Activated CD8-positive, alpha-beta memory T cell treated with anti-CD3 and anti-CD28 coated beads, Interleukin-2, amount 50 U/mL, for 1 hour (primary cell): ENCODE data around the gene SEPTIN12.

ENCODE experiments used
- DNase-seq: peaks from one replicate; pipeline ENCODE4 v3.0.0-alpha.2; 2020; ENCODE audit errors: extremely low read depth

SEPTIN12 gene, protein sequence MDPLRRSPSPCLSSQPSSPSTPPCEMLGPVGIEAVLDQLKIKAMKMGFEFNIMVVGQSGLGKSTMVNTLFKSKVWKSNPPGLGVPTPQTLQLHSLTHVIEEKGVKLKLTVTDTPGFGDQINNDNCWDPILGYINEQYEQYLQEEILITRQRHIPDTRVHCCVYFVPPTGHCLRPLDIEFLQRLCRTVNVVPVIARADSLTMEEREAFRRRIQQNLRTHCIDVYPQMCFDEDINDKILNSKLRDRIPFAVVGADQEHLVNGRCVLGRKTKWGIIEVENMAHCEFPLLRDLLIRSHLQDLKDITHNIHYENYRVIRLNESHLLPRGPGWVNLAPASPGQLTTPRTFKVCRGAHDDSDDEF

GRCh38 chr16:4787627-4788482 lies at the start of gene SEPTIN12:
SEPTIN12 (minus strand) TSS chr16:4788345; CDS start chr16:4787645, 700 bp downstream.
- DNase-seq, result no peak

DNA sequence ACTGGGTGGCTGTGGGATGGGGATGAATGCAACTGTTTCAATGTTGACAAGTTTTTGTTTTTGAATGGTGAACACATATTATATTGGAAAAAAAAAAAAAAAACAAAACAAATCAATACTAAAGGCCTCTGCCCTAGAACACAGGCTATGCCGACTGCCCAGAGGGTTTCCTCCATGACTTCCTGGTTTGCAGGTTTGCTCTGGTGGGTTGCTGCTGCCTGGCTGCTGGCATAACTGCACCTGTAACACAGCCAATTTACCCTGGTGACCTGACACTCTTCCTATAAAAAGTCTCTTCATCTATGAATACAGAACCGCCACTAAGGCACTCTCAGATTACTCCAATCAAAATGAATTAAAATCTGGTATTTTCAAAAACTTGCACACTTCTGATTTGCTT lies 48.6 kb upstream of the SEPTIN12 start:
- no peak for DNase-seq

GRCh38 chr16:4833584-4833983 lies 45.4 kb upstream of the SEPTIN12 start:
- no peak for DNase-seq

- no peak for DNase-seq
Measured at GRCh38 chr16:4832698-4833343, 44.7 kb upstream of the SEPTIN12 start.

DNA sequence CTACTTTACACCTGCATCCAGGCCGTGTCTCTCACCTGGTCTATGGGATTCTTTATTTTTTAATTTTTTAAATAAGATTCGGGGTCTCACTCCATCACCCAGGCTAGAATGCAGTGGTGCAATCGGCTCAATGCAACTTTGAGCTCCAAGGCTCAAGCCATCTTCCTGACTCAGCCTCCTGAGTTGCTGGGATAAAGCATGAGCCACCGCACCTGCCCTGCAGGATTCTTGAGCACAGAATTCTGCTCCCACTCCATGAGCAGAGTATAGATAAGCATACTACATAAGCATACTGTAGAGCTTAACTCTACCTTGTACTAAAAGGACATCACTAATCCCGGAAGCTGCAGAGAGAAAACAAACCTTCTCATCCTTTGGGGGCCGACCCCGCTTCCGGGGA lies 43.5 kb upstream of the SEPTIN12 start:
- DNase-seq, result no peak

DNA sequence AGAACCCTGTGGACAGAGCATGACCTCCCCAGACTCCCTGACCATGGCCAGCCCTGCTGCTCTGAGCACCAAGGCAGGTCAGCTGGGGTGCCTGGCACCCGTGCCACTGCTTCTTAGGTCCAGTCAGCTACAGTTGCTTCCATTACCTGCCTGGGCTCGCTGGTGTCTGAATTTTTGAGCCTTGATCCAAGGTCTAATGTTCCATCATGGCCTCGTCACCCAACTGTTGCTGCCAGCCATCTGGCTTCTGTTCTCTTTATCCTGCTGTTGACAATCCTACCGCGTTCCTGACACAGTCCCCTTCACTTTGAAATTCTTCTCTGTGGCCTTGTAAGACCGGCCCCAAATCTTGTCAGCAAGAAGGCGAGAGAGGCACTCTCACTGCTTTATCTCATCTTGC lies 42.3 kb upstream of the SEPTIN12 start:
- no peak for DNase-seq

- DNase-seq, result no peak
Measured at GRCh38 chr16:4828567-4829321, 40.6 kb upstream of the SEPTIN12 start.

DNA sequence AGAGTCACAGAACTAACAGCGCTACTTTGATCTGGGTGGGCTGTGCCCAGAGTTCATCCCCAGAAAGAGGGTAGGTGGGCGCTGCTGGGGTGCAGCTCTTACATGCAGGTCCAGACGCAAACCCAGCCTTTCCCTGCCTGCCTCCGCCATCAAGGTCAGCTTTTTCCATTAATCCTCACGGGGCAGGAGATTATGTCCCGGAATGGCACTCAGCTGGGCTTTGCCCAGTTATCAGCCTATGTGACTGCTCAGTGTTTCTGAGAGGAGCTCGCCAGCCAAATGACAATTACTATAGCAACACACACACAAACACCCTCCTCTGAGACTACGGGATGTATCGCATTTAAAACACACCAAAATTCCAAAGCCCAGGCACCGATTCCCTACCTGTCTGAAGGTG lies 38.8 kb upstream of the SEPTIN12 start:
- no peak for DNase-seq

- no peak for DNase-seq
Measured at GRCh38 chr16:4826526-4826925, 38.4 kb upstream of the SEPTIN12 start.

DNA sequence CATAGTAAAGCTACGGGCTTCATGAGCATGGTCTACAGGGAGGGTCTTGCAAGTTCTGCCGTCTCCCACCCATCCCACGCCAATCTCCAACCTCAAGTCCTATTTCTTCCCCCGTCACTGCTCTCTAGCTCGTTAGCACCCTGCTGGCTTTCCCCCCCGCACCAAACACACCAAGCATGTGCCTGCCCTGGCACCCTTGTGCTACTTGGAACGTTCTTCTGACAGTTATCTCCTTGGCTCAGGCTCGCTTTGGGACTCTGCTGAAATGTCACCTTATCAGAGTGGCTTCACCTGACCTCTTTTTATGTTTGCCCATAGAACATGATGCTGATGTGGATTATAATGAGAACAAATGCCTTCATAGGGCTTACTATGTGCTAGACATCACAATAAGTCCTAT lies 37.1 kb upstream of the SEPTIN12 start:
- no peak for DNase-seq

DNA sequence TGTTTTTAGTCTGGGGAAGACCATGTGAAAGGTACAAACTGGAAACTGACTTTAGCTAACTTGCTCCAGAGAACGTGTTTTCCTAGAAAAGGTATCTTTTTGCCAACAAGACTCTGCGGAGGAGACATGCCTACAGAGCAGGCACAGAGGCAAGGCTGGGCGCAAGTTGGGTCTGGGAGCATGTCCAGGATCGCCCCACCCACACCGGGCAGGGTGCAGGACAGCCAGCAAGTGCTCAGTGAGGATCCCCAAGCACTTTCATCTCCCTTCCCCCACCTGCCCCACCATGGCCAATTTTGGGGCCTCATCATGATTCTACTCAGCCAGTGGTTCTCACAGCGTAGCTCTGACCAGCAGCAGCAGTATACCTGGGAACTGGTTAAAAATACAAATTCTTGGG lies 32.5 kb upstream of the SEPTIN12 start:
- no peak for DNase-seq

GRCh38 chr16:4814542-4815173 lies 26.5 kb upstream of the SEPTIN12 start:
- no peak for DNase-seq

GRCh38 chr16:4814046-4814445 lies 25.9 kb upstream of the SEPTIN12 start:
- DNase-seq, result no peak

DNA sequence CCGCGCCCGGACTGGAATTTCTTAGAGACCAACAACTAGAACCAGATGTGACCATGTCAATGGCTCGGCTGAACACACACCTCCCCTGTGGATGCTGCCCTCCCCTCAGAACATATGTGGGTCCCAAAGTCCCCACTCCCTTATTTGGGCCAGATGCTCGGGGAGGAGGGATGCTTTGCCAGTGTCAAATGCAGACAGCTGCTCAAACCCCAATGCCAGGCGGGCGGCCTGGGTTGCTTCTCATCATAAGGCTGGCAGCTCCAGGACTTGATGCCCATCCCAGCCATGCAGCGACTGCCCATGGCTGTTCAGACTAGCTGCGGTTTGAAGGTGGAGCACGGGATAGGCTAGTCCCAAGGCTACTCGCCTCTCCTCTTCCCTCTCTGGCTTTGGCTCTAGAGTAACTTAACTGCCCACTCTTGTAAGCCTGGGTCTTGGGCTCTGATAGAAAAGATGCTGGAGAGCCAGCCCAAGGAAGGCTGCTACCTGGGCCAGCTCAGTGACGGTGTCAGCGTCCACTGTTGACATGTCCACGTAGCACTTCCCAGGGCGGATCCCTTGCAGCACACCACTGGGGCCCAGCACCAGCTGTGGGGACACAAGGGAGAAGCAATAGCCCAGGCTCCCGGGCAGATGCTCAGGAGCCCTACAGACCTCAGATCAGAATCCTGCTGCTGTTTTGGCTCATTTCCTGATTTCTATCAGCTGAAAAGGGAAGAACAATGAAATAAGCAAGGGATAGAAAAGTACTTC lies 25.3 kb upstream of the SEPTIN12 start:
- no peak for DNase-seq

GRCh38 chr16:4811773-4812172 lies 23.6 kb upstream of the SEPTIN12 start:
- DNase-seq, result no peak

DNA sequence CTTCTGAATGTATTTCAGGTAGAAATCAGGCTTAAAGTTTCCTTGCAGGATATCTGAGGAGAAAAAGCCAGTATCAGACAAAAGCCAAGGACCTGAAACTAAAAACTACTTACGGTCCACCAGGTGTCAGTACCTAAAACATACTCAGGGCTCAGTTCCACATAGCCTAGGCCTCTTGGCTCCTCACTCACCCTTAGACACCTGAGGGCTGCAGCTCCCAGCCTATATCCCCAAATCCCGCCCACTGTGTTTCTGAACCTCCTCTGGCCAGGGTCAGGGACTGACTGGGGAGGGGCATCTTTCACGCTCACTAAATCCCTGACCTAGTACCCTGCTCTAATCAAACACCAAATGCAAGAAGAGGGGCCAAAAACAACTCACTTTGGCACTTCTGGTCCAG lies 23.1 kb upstream of the SEPTIN12 start:
- no peak for DNase-seq

DNA sequence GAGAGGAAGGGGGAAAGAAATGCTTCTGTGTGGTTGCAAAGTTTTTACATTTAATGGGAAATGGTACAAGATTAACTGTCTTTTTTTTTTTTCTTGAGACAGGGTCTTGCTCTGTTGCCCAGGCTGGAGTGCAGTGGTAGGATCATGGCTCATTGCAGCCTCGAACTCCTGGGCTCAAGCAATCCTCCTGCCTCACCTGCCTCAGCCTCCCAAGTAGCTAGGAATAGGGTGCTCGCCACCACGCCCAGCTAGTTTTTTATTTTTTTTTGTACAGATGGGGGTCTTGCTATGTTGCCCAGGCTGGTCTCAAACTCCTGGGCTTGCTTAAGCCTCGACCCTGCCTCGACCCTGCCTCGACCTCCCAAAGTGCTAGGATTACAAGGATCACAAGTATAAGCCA lies 18.1 kb upstream of the SEPTIN12 start:
- DNase-seq, result no peak

- no peak for DNase-seq
Measured at GRCh38 chr16:4805231-4805630, 17.1 kb upstream of the SEPTIN12 start.

GRCh38 chr16:4803898-4804762 lies 16.0 kb upstream of the SEPTIN12 start:
- DNase-seq, result no peak

GRCh38 chr16:4803401-4803844 lies 15.3 kb upstream of the SEPTIN12 start:
- no peak for DNase-seq
